Loucy (cell line): Measurements from ENCODE around the gene PLD2.

Source experiments
- CTCF ChIP-seq: fragments of 200-600 bp; sonication (generic); conservative IDR thresholded peaks from 2 replicates; pipeline ENCODE4 v1.5.1; 2014; ENCODE audit warnings: mild to moderate bottlenecking, antibody characterized with exemption, low read length
- EZH2phosphoT487 ChIP-seq: fragments of 200-600 bp; IDR thresholded peaks from 2 replicates; pipeline ENCODE4 v1.6.1; 2018; ENCODE audit warnings: antibody characterized with exemption, mild to moderate bottlenecking, moderate library complexity, borderline replicate concordance

DNA sequence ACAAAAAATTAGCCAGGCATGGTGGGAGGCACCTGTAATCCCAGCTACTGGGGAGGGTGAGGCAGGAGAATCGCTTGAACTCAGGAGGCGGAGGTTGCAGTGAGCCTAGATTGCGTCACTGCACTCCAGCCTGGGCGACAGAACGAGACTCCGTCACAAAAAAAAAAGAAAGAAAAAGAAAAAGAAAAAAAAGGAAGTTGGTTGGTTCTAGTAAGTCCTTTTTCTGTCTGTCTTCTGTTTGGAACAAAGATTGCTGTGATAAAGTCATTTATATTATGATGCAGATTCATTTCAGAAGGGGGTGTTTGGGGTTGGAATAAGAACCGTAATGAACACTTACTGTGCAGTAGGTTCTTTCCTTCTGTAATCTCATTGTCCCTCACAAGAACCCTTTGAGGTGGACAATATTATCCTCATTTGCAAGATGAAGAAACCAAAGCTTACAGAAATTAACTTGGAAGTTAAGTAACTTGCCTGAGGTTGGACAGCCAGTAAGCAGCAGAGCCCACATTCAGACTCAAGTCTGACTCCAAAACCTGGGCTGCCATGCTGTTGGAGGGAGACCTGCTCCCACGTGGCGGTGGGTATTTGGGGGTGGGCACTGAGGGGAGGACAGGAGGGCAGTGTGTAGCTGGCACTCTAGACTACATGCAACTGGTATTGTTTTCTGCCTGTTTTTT lies 36.5 kb downstream of the PLD2 start:
- no peak for TF ChIP-seq CTCF
- TF ChIP-seq EZH2phosphoT487 = no peak
